OCI-LY3 (cell line): ENCODE data around the gene SMARCA5.

Experiments
- H2AFZ ChIP-seq: fragments of 200-600, 300-600 bp; shearing (Covaris generic); 2 replicates; pipeline ENCODE4 v1.6.0; 2014; ENCODE audit warnings: antibody characterized with exemption, low read depth, low read length
- H3K27ac ChIP-seq: fragments of 200-600, 300-600 bp; sonication (generic); 2 replicates; pipeline ENCODE4 v1.5.1; 2014; ENCODE audit warnings: mild to moderate bottlenecking, low read length, moderate library complexity, mixed read lengths
- H3K27me3 ChIP-seq: fragments of 200-600, 300-600 bp; sonication (generic); 2 replicates; pipeline ENCODE4 v1.6.1; 2014; ENCODE audit warnings: low read depth, low read length, mixed read lengths
- H3K36me3 ChIP-seq: fragments of 200-600, 300-600 bp; sonication (generic); replicated peaks from 2 replicates; pipeline ENCODE3; 2014; ENCODE audit warnings: low read depth, low read length, mixed read lengths
- H3K4me1 ChIP-seq: fragments of 300-600, 200-600 bp; sonication (generic); 2 replicates; pipeline ENCODE4 v1.6.1; 2014; ENCODE audit warnings: low read length, mixed read lengths
- H3K4me2 ChIP-seq: fragments of 200-600, 300-600 bp; sonication (generic); 2 replicates; pipeline ENCODE4 v1.6.1; 2014; ENCODE audit warnings: low read length, mixed read lengths
- H3K4me3 ChIP-seq: fragments of 300-600, 200-600 bp; sonication (generic); 2 replicates; pipeline ENCODE4 v1.5.1; 2014; ENCODE audit warnings: antibody characterized with exemption, mild to moderate bottlenecking, low read length, moderate library complexity
- H3K79me2 ChIP-seq: fragments of 300-600, 200-600 bp; shearing (Covaris generic); 2 replicates; pipeline ENCODE4 v1.6.1; 2014; ENCODE audit warnings: mild to moderate bottlenecking, low read length, mixed read lengths
- H3K9ac ChIP-seq: fragments of 300-600, 200-600 bp; shearing (Covaris generic); 2 replicates; pipeline ENCODE4 v1.6.0; 2014; ENCODE audit warnings: mild to moderate bottlenecking, low read length, moderate library complexity
- H3K9me3 ChIP-seq: fragments of 200-600, 300-600 bp; shearing (Covaris generic); 2 replicates; pipeline ENCODE4 v1.6.1; 2014; ENCODE audit warnings: low read length, mixed read lengths; ENCODE audit not compliant: insufficient read depth
- H4K20me1 ChIP-seq: fragments of 200-600, 300-600 bp; sonication (generic); 2 replicates; pipeline ENCODE4 v1.6.1; 2016; ENCODE audit warnings: low read length, mixed read lengths; ENCODE audit not compliant: insufficient read depth
- CTCF ChIP-seq: fragments of 200-600, 300-600 bp; sonication (generic); IDR thresholded peaks from 2 replicates; pipeline ENCODE4 v1.5.1; 2014; ENCODE audit warnings: antibody characterized with exemption, low read length, low read depth
- EZH2phosphoT487 ChIP-seq: fragments of 200-600 bp; shearing (Covaris generic); IDR thresholded peaks from 2 replicates; pipeline ENCODE4 v1.6.1; 2018; ENCODE audit warnings: antibody characterized with exemption, mixed run types, low read depth

The SMARCA5 gene

GRCh38 chr4:143531788-143532491 is 18.4 kb downstream of the SMARCA5 start:
- no peak for TF ChIP-seq CTCF
- no peak for TF ChIP-seq EZH2phosphoT487
- Histone ChIP-seq H3K4me1 (no peaks in the 10 kb centered on the region), H3K27ac (no peak overlapping the region), H3K79me2 (peaks cover 11% of the 10 kb centered on the region), H2AFZ (no peak overlapping the region), H3K4me3 (no peak overlapping the region), H4K20me1 (peaks cover 10% of the 10 kb centered on the region; the same call in 1 of the 2 replicates), H3K9me3 (no peaks in the 10 kb centered on the region), H3K36me3 (peaks cover 82% of the 10 kb centered on the region), H3K9ac (no peak overlapping the region), H3K27me3 (no peaks in the 10 kb centered on the region), H3K4me2 (no peak overlapping the region)

- H3K79me2 ChIP-seq, result no peaks in the 10 kb centered on the region
These were observed 25.6 kb downstream of the SMARCA5 start for GRCh38 chr4:143538979-143539669.

GRCh38 chr4:143539670-143540023 is 26.1 kb downstream of the SMARCA5 start:
- Histone ChIP-seq H3K36me3 (peaks cover 84% of the 10 kb centered on the region), H3K27ac (no peak overlapping the region), H3K9ac (no peak overlapping the region), H3K9me3 (no peaks in the 10 kb centered on the region), H2AFZ (no peak overlapping the region), H3K4me1 (peaks cover 15% of the 10 kb centered on the region), H4K20me1 (no peaks in the 10 kb centered on the region), H3K4me3 (no peak overlapping the region), H3K79me2 (no peaks in the 10 kb centered on the region), H3K4me2 (no peak overlapping the region), H3K27me3 (no peaks in the 10 kb centered on the region)
- TF ChIP-seq EZH2phosphoT487, result no peak
- TF ChIP-seq CTCF, result no peak

More at GRCh38 chr4:143538979-143539669, 25.6 kb downstream of the SMARCA5 start:
- H4K20me1 ChIP-seq, result no peaks in the 10 kb centered on the region
- H3K36me3 ChIP-seq, result peaks cover 82% of the 10 kb centered on the region
- peaks cover 15% of the 10 kb centered on the region for H3K4me1 ChIP-seq
- no peak overlapping the region for H3K4me3 ChIP-seq
- no peak overlapping the region for H2AFZ ChIP-seq
- H3K27me3 ChIP-seq, result no peaks in the 10 kb centered on the region
- TF ChIP-seq CTCF (no peak), EZH2phosphoT487 (no peak)
- H3K9ac ChIP-seq, result no peak overlapping the region
- H3K4me2 ChIP-seq, result no peak overlapping the region
- no peaks in the 10 kb centered on the region for H3K9me3 ChIP-seq
- H3K27ac ChIP-seq, result no peak overlapping the region

GRCh38 chr4:143549928-143550327 is 36.4 kb downstream of the SMARCA5 start:
- H3K4me1 ChIP-seq, result peaks cover 20% of the 10 kb centered on the region
- no peak overlapping the region for H3K27ac ChIP-seq
- no peak overlapping the region for H3K4me2 ChIP-seq
- no peak overlapping the region for H2AFZ ChIP-seq
- H3K27me3 ChIP-seq, result no peaks in the 10 kb centered on the region
- no peak overlapping the region for H3K9ac ChIP-seq
- TF ChIP-seq EZH2phosphoT487, result no peak
- no peak for TF ChIP-seq CTCF
- H3K9me3 ChIP-seq, result no peaks in the 10 kb centered on the region
- H3K4me3 ChIP-seq, result no peak overlapping the region
- no peaks in the 10 kb centered on the region; the same call in 1 of the 2 replicates for H3K79me2 ChIP-seq
- H3K36me3 ChIP-seq, result peaks cover 71% of the 10 kb centered on the region
- peaks cover 18% of the 10 kb centered on the region for H4K20me1 ChIP-seq
